Measurements from ENCODE around the gene SNX6. TPM values are rescaled to one million over a fixed set of nuclear protein-coding genes. Genes with fewer than 3 reads are reported as not detected.

Gene SNX6
- total and polyA plus RNA-seq, 9 of the 15 experiments (the other 6 are each of a cell fraction or from before 2014, with no cell fraction given) = 34.6 to 111 (median 57.5) TPM

DNA sequence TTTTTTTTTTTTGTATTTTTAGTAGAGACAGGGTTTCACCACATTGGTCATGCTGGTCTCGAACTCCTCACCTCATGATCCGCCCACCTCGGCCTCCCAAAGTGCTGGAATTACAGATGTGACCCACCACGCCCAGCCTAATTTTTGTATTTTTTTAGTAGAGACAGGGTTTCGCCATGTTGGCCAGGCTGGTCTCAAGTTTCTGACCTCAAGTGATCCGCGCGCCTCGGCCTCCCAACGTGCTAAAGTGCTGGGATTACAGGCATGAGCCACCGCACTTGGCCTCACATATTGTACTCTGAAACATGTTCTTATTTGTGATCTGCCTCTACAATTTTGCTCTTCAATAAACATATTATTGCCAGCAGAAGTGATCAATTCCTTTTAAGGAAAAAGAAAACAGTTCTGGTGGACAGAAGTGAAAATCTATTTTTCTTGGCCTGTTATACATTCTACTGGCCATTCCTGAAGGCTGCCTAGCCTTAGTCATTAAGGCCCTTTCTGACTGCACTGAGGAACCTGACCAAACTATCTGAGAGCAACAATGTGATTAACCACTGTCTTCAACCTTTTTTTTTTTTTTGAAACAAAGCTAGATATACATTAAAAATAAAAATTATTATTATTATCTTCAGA lies 36.1 kb downstream of the SNX6 start (continued):
- TF ChIP-seq, protein P1, sequence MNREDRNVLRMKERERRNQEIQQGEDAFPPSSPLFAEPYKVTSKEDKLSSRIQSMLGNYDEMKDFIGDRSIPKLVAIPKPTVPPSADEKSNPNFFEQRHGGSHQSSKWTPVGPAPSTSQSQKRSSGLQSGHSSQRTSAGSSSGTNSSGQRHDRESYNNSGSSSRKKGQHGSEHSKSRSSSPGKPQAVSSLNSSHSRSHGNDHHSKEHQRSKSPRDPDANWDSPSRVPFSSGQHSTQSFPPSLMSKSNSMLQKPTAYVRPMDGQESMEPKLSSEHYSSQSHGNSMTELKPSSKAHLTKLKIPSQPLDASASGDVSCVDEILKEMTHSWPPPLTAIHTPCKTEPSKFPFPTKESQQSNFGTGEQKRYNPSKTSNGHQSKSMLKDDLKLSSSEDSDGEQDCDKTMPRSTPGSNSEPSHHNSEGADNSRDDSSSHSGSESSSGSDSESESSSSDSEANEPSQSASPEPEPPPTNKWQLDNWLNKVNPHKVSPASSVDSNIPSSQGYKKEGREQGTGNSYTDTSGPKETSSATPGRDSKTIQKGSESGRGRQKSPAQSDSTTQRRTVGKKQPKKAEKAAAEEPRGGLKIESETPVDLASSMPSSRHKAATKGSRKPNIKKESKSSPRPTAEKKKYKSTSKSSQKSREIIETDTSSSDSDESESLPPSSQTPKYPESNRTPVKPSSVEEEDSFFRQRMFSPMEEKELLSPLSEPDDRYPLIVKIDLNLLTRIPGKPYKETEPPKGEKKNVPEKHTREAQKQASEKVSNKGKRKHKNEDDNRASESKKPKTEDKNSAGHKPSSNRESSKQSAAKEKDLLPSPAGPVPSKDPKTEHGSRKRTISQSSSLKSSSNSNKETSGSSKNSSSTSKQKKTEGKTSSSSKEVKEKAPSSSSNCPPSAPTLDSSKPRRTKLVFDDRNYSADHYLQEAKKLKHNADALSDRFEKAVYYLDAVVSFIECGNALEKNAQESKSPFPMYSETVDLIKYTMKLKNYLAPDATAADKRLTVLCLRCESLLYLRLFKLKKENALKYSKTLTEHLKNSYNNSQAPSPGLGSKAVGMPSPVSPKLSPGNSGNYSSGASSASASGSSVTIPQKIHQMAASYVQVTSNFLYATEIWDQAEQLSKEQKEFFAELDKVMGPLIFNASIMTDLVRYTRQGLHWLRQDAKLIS (CRISPR knock-in tag; IDR thresholded peaks at IDR 0.05) = no peak

DNA sequence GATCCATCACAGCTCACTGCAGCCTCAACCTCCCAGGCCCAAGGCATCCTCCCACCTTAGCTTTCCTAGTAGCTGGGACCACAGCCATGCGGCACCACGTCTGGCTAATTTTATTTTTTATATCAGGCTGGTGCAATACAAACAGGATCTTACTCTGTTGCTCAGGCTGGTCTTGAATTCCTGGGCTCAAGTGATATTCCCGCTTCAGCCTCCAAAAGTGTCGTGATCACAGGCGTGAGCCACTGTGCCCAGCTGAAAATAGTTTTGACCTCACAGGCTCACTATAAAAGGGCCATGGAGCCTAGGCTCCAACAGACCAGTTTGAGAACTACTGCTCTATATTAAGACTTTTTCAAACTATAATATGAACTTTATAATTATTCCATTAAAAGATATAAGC lies 37.3 kb downstream of the SNX6 start:
- CTCF ChIA-PET (ENCODE audit: low intra/inter-chr PET ratio) = no interaction called here
- Histone ChIP-seq H3K9me3 (replicated peaks; ENCODE audit: control insufficient read depth, insufficient read depth, low read depth, low read length) (no peaks in the 10 kb centered on the region), H3K9ac (ENCODE audit: insufficient read depth in 1 of 2, low read depth in 2 of 2, low read length in 2 of 2) (no peak overlapping the region), H3K36me3 (ENCODE audit: control insufficient read depth, insufficient read depth, low read length) (peaks cover 61% of the 10 kb centered on the region; the same call in 2 of the 3 replicates), H3K4me1 (replicated peaks in 1 of 2; ENCODE audit: control insufficient read depth in 2 of 2, insufficient read depth in 2 of 2, low read length in 2 of 2) (no peaks in the 10 kb centered on the region; a peak in 1 of 5 replicates), H2AFZ (ENCODE audit: low read depth, low read length) (no peak overlapping the region), H3K27me3 (ENCODE audit: control insufficient read depth in 2 of 2, insufficient read depth in 2 of 2, low read length in 2 of 2) (no peaks in the 10 kb centered on the region), H4K20me1 (replicated peaks; ENCODE audit: control insufficient read depth, insufficient read depth, low read length) (no peaks in the 10 kb centered on the region), H3K79me2 (ENCODE audit: control insufficient read depth, insufficient read depth, low read length) (no peaks in the 10 kb centered on the region), H3K4me3 (no peak overlapping the region), H3K4me2 (ENCODE audit: insufficient read depth, low read length) (no peak overlapping the region), H3K27ac (ENCODE audit: extremely low read depth, low read depth, low read length) (no peak overlapping the region), H3K9me1 (ENCODE audit: control insufficient read depth, insufficient read depth, low read length) (no peaks in the 10 kb centered on the region)
- POLR2A ChIA-PET = no interaction called here
- intact Hi-C loops (cut with micrococcal nuclease) = no loop called here
- no peak for DNase-seq (ENCODE audit: extremely low read depth in 1 of 4, low spot score in 3 of 4)
- ATAC-seq = no peak
- no TSS peak for BruUV-seq (replicated peaks)
- FAIRE-seq = no peak
- in situ Hi-C loops (cut with MboI) = no loop called here
- 95% methylated on average over 4 of the region's 5 CpGs for WGBS (ENCODE audit: insufficient coverage, low coverage, missing lambda C conversion rate)
- TF ChIP-seq CCAR2 (IDR thresholded peaks at IDR 0.05; ENCODE audit: low read depth, low read length) (no peak), TFAM (CRISPR knock-in tag; conservative IDR thresholded peaks at IDR 0.05) (no peak), PRPF4 (IDR thresholded peaks at IDR 0.05; ENCODE audit: insufficient read depth, low read depth, low read length, poor library complexity, severe bottlenecking) (no peak), ZNF785 (CRISPR knock-in tag; IDR thresholded peaks at IDR 0.05) (no peak), ZNF212 (CRISPR knock-in tag; IDR thresholded peaks at IDR 0.05) (no peak)
- TF ChIP-seq, protein P2, sequence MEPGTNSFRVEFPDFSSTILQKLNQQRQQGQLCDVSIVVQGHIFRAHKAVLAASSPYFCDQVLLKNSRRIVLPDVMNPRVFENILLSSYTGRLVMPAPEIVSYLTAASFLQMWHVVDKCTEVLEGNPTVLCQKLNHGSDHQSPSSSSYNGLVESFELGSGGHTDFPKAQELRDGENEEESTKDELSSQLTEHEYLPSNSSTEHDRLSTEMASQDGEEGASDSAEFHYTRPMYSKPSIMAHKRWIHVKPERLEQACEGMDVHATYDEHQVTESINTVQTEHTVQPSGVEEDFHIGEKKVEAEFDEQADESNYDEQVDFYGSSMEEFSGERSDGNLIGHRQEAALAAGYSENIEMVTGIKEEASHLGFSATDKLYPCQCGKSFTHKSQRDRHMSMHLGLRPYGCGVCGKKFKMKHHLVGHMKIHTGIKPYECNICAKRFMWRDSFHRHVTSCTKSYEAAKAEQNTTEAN (CRISPR knock-in tag; IDR thresholded peaks at IDR 0.05) = no peak

Data from K562 (cell line).